ENCODE results near the gene BEAN1.
A peak's percentile ranks its signal among the peaks of the same experiment; 100 is the strongest.
"Not testable (repeated sequence)": the region's sequence is repeated elsewhere in the genome, so short reads cannot be mapped to it uniquely, and the experiment has no call there.

BEAN1 gene

DNA sequence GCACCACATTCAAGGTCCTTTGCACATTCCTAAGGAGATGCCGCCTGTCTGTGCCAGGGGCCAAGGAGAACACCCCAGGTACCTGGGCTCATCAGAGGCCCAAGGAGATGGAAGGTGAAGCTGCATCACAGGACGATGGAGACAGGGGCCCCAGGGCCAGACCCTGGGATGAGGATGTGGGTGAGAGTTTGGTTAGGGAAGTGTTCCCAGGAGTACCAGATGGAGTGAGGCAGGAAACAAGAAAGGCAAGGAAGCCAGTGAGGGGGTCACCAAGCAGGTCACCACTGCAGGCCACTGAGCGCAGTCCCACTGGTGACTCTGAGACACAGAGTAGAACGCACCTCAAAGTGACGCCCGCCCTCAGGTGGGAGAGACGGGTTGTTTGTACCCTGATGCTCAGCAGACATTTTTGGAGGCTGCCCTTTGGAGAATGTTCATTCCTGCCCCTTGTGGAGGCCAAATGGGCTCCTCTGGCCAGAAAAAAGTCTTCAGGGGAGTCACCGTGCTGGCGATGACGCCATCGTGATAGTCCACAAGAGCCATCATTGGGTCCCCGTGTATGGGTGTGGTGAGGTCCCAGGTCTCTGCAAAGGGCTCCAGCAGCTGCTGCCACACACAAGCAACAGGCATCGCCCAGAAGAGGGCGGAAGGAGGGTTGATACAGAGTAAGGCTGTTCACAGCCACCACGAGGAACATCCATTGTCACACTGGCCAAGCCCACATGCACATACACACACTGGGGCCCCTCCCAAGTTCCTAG is 57.5 kb downstream of the BEAN1 start:
- DNase-seq (ENCODE audit: low read depth, low spot score), result no peak

- DNase-seq (ENCODE audit: low read depth, low spot score), result no peak
Measured at GRCh38 chr16:66485376-66485775, 58.3 kb downstream of the BEAN1 start.

- DNase-seq (ENCODE audit: low read depth, low spot score), result no peak
Measured at GRCh38 chr16:66486199-66486772, 59.2 kb downstream of the BEAN1 start.

GRCh38 chr16:66486773-66487579 is 59.9 kb downstream of the BEAN1 start:
- DNase-seq (ENCODE audit: low read depth, low spot score), result peak; percentile 87

DNA sequence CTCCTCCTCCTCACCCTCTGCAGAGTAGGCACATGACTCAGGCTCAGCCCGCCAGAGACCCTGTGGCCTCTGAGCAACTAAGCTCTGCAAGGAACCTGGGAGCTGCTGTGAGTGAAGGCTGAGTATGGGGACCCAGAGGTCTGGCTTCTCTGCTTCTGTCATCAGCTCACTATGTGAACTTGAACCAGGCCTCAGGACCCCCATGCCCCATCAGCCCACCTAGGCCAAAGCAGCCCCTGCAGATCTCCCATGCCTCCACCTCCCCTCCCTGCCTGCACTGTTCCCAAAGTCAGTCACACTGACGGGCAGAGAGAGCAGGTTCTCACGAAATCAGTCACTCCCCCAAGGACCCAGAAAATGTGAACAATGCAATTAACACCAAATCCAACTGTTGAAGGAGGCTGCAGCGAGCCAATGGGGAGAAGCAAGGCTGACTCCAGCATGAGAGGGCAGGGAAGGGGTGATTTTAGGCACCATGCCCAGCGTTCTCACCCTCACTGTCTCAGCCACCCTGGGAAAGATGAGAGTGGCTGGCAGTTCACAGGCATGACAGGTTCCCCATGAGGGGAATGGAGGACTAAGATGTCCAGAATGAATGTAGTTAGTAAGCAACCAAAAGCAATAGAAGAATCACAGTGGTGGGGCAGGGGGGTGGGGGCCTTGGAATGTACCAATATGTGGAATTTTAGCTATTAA is 60.6 kb downstream of the BEAN1 start:
- no peak for DNase-seq (ENCODE audit: low read depth, low spot score)

- DNase-seq (ENCODE audit: low read depth, low spot score), result no peak
Measured at GRCh38 chr16:66488505-66488904, 61.4 kb downstream of the BEAN1 start.

- no peak for DNase-seq (ENCODE audit: low read depth, low spot score)
Measured at GRCh38 chr16:66489385-66489784, 62.3 kb downstream of the BEAN1 start.

DNA sequence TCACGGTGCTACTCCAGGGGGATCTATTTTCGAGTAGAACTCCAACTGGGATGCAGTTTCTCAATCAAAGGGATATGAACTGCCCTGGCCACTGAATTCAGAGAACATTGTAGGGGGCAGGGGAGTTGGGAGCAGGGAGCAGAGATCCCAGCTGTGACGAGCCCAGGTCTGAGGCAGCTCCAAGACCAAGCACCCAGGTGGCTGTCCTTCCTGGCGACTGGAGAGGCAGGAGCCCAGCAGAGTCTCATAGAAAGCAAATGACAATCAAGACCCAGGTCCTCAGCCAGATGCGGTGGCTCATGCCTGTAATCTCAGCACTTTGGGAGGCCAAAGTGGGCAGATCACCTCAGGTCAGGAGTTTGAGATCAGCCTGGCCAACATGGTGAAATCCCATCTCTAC is 62.7 kb downstream of the BEAN1 start:
- DNase-seq (ENCODE audit: low read depth, low spot score), result no peak

DNA sequence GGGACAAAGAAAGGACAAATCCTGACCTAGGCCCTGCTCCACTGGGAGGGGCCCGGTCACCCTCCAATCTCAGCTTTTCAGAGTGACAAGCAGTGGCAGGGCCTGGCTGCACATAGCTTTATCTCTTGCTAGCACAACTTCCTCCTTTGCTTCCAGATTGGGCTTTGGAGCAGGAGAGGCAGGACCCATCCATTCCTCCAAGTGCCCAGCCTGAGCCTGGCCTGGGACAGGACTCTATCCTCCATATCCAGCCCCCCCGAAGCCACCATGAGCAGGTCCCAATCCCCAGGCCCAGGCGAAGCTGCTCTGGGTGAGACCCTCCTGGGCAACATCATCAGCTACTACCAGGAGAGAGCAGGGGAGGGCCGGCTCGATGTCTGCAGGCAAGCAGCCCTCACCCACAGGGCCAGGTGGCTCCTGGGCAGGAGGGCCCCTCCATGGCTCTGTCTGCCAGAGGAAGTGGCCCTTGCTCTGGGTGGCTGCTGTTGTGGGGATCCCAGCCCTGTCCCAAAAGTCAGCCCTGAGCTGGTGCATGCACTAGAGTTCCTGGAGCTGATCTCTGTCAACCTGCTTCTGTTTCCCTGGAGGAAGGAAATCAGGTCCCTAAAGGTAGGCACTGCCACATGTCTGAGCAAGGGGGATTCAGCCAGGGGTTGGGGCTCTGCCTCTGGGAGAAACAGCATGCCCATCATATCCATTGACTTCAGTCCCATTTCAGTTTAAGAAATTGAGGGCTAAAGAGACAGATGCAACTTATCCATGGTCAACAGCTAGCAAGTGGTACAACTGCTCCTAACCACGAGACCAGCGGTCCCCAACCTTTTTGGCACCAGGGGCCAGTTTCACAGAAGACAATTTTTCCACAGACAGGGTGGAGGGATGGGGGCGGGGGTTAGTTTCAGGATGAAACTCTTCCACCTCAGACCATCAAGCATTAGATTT is 64.0 kb downstream of the BEAN1 start:
- no peak for DNase-seq (ENCODE audit: low read depth, low spot score)

- DNase-seq (ENCODE audit: low read depth, low spot score), result no peak
Measured at GRCh38 chr16:66491716-66492064, 64.6 kb downstream of the BEAN1 start.

DNA sequence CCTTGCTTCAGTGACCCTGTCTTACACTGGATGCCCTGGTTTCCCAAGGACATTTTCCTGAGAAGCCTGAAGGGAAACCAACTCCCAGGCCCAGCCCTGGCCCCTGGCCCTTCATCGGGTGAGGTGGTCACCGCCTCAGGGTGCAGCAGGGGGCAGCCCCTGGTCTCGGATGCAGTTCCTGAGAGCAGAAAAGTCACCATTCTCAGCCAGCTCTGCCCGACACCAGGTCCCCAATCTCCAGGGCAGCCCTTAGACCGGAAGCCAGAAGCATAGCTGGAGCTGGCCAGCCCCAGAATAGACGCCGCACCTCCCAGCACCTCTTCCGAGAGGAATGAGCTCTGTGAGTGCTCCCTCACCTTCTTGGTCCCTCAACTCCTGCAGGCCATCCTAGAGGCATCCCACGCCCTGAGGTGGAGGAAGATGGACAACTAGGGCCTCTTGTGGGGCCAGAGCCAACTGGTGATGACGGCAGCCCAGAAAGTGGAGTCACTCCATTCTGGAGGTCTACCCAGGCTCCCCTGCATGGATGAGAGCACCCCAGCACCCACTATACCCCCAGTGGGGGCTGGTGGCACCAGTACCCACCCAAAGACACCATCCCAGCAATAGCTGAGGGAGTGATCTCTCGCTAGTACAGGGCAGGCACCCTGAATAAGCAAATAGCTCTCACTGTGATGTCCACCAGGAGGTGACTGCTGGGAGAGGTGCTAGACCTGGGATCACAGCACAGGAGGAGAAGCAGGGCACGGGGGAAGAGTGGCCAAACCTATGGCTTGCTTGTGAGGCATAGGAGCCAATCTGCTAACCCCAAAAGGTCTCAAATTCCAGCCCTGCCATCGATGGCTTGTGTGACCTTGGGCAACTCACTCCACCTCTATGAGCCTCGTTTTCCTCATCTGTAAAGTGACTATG is 66.7 kb downstream of the BEAN1 start:
- DNase-seq (ENCODE audit: low read depth, low spot score), result no peak

- DNase-seq (ENCODE audit: low read depth, low spot score), result no peak
Measured at GRCh38 chr16:66494916-66495315, 67.8 kb downstream of the BEAN1 start.

DNA sequence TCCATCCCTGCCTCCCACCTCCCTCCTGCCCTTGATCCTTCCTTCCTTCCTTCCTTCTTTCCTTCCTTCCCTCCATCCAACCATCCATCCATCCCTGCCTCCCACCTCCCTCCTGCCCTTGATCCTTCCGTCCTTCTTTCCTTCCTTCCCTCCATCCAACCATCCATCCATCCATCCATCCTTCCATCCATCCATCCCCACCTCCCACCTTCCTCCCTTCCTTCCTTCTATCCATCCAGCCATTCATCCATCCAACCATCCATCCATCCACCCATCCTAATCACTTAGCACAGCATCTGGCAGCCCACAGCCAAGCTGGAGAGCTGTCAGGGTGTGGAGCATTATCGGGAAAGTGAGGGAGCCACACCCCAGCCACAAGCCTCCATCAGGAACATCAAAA is 68.3 kb downstream of the BEAN1 start:
- DNase-seq (ENCODE audit: low read depth, low spot score), result no peak

- DNase-seq (ENCODE audit: low read depth, low spot score), result not testable (repeated sequence)
Measured at GRCh38 chr16:66496226-66496625, 69.1 kb downstream of the BEAN1 start.

DNA sequence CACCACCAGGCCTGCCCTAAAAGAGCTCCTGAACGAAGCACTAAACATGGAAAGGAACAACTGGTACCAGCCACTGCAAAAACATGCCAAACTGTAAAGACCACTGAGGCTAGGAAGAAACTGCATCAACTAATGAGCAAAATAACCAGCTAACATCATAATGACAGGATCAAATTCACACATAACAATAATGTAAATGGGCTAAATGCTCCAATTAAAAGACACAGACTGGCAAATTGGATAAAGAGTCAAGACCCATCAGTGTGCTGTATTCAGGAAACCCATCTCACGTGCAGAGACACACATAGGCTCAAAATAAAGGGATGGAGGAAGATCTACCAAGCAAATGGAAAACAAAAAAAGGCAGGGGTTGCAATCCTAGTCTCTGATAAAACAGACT is 70.8 kb downstream of the BEAN1 start:
- DNase-seq (ENCODE audit: low read depth, low spot score), result not testable (repeated sequence)

- not testable (repeated sequence) for DNase-seq (ENCODE audit: low read depth, low spot score)
Measured at GRCh38 chr16:66501563-66501962, 74.5 kb downstream of the BEAN1 start.

GRCh38 chr16:66502020-66502913 is 75.2 kb downstream of the BEAN1 start:
- DNase-seq (ENCODE audit: low read depth, low spot score), result no peak

GRCh38 chr16:66503030-66503429 is 75.9 kb downstream of the BEAN1 start:
- DNase-seq (ENCODE audit: low read depth, low spot score), result no peak

- no peak for DNase-seq (ENCODE audit: low read depth, low spot score)
Measured at GRCh38 chr16:66503612-66504011, 76.5 kb downstream of the BEAN1 start.
